Measurements from ENCODE around the gene PRR7.
A peak's percentile ranks its signal among the peaks of the same experiment; 100 is the strongest.
"Not testable (repeated sequence)": the region's sequence is repeated elsewhere in the genome, so short reads cannot be mapped to it uniquely, and the experiment has no call there.

PRR7 gene

GRCh38 chr5:177405805-177406204 is 40.8 kb upstream of the PRR7 start:
- peaks cover 31 to 36% of the 10 kb centered on the region in 2 donors for H3K4me1 ChIP-seq (ENCODE audit: control insufficient read depth in 1 of 2, insufficient read depth in 2 of 2, low read length in 2 of 2)
- H3K9me3 ChIP-seq (ENCODE audit: control insufficient read depth in 1 of 2, low read length in 2 of 2): no peaks in the 10 kb centered on the region
- no peak overlapping the region for H3K9ac ChIP-seq (ENCODE audit: low read depth in 1 of 2, low read length in 2 of 2)
- H3K36me3 ChIP-seq (ENCODE audit: control insufficient read depth in 1 of 2, insufficient read depth in 2 of 2, low read length in 2 of 2): no peaks in the 10 kb centered on the region
- peaks cover 5 to 6% of the 10 kb centered on the region in 2 donors for H3K27me3 ChIP-seq (ENCODE audit: control insufficient read depth in 1 of 2, insufficient read depth in 2 of 2, low read length in 2 of 2)
- H3K27ac ChIP-seq (ENCODE audit: low read depth, low read length): no peak overlapping the region
- no peak overlapping the region for H3K4me3 ChIP-seq (ENCODE audit: low read depth in 1 of 2, low read length in 2 of 2)

- H3K4me1 ChIP-seq (ENCODE audit: control insufficient read depth in 1 of 2, insufficient read depth in 2 of 2, low read length in 2 of 2): peaks cover 22% of the 10 kb centered on the region in 2 donors
- H3K9ac ChIP-seq (ENCODE audit: low read depth in 1 of 2, low read length in 2 of 2): no peak within 1 kb of the TSS
- H3K9me3 ChIP-seq (ENCODE audit: control insufficient read depth in 1 of 2, low read length in 2 of 2): no peaks in the 10 kb centered on the region
- H3K36me3 ChIP-seq (ENCODE audit: control insufficient read depth in 1 of 2, insufficient read depth in 2 of 2, low read length in 2 of 2): no peaks in the 10 kb centered on the region
- H3K27ac ChIP-seq (ENCODE audit: low read depth, low read length): no peak within 1 kb of the TSS
- no peak within 1 kb of the TSS for H3K4me3 ChIP-seq (ENCODE audit: low read depth in 1 of 2, low read length in 2 of 2)
- H3K27me3 ChIP-seq (ENCODE audit: control insufficient read depth in 1 of 2, insufficient read depth in 2 of 2, low read length in 2 of 2): no peaks in the 10 kb centered on the region
These were observed 37.4 kb upstream of the PRR7 start, which contains the start of gene F12 for GRCh38 chr5:177409043-177409801. Gene F12, minus strand, starts transcription at chr5:177409564. Its CDS starts 37 bp downstream, at chr5:177409527.

- Histone ChIP-seq H3K36me3 (ENCODE audit: control insufficient read depth in 1 of 2, insufficient read depth in 2 of 2, low read length in 2 of 2) (no peaks in the 10 kb centered on the region), H3K27me3 (ENCODE audit: control insufficient read depth in 1 of 2, insufficient read depth in 2 of 2, low read length in 2 of 2) (no peaks in the 10 kb centered on the region), H3K4me1 (ENCODE audit: control insufficient read depth in 1 of 2, insufficient read depth in 2 of 2, low read length in 2 of 2) (peaks cover 10 to 12% of the 10 kb centered on the region in 2 donors), H3K9ac (ENCODE audit: low read depth in 1 of 2, low read length in 2 of 2) (no peak overlapping the region), H3K9me3 (ENCODE audit: control insufficient read depth in 1 of 2, low read length in 2 of 2) (no peaks in the 10 kb centered on the region), H3K27ac (ENCODE audit: low read depth, low read length) (no peak overlapping the region), H3K4me3 (ENCODE audit: low read depth in 1 of 2, low read length in 2 of 2) (no peak overlapping the region)
These were observed 36.0 kb upstream of the PRR7 start for GRCh38 chr5:177410575-177410974.

GRCh38 chr5:177412603-177413233 is 33.9 kb upstream of the PRR7 start:
- Histone ChIP-seq H3K4me3 (ENCODE audit: low read depth in 1 of 2, low read length in 2 of 2) (peak overlapping the region; percentile 55 to 61), H3K4me1 (ENCODE audit: control insufficient read depth in 1 of 2, insufficient read depth in 2 of 2, low read length in 2 of 2) (peaks cover 15 to 17% of the 10 kb centered on the region in 2 donors), H3K36me3 (ENCODE audit: control insufficient read depth in 1 of 2, insufficient read depth in 2 of 2, low read length in 2 of 2) (no peaks in the 10 kb centered on the region), H3K27ac (ENCODE audit: low read depth, low read length) (peak overlapping the region; percentile 24), H3K9me3 (ENCODE audit: control insufficient read depth in 1 of 2, low read length in 2 of 2) (no peaks in the 10 kb centered on the region), H3K9ac (ENCODE audit: low read depth in 1 of 2, low read length in 2 of 2) (peak overlapping the region; percentile 10 to 48), H3K27me3 (ENCODE audit: control insufficient read depth in 1 of 2, insufficient read depth in 2 of 2, low read length in 2 of 2) (no peaks in the 10 kb centered on the region)

GRCh38 chr5:177414481-177414880 is 32.1 kb upstream of the PRR7 start:
- H3K4me1 ChIP-seq (ENCODE audit: control insufficient read depth in 1 of 2, insufficient read depth in 2 of 2, low read length in 2 of 2): peaks cover 15 to 17% of the 10 kb centered on the region in 2 donors
- H3K9ac ChIP-seq (ENCODE audit: low read depth in 1 of 2, low read length in 2 of 2): no peak overlapping the region
- H3K27ac ChIP-seq (ENCODE audit: low read depth, low read length): no peak overlapping the region
- H3K27me3 ChIP-seq (ENCODE audit: control insufficient read depth in 1 of 2, insufficient read depth in 2 of 2, low read length in 2 of 2): no peaks in the 10 kb centered on the region
- H3K4me3 ChIP-seq (ENCODE audit: low read depth in 1 of 2, low read length in 2 of 2): no peak overlapping the region
- H3K36me3 ChIP-seq (ENCODE audit: control insufficient read depth in 1 of 2, insufficient read depth in 2 of 2, low read length in 2 of 2): no peaks in the 10 kb centered on the region
- no peaks in the 10 kb centered on the region for H3K9me3 ChIP-seq (ENCODE audit: control insufficient read depth in 1 of 2, low read length in 2 of 2)

- H3K36me3 ChIP-seq (ENCODE audit: control insufficient read depth in 1 of 2, insufficient read depth in 2 of 2, low read length in 2 of 2); H3K9ac ChIP-seq (ENCODE audit: low read depth in 1 of 2, low read length in 2 of 2); H3K27ac ChIP-seq (ENCODE audit: low read depth, low read length): not testable (repeated sequence)
These were observed 29.5 kb upstream of the PRR7 start for GRCh38 chr5:177417081-177417480.

GRCh38 chr5:177419046-177419445 is 27.6 kb upstream of the PRR7 start:
- Histone ChIP-seq H3K36me3 (ENCODE audit: control insufficient read depth in 1 of 2, insufficient read depth in 2 of 2, low read length in 2 of 2) (no peaks in the 10 kb centered on the region), H3K9ac (ENCODE audit: low read depth in 1 of 2, low read length in 2 of 2) (no peak overlapping the region), H3K4me3 (ENCODE audit: low read depth in 1 of 2, low read length in 2 of 2) (no peak overlapping the region), H3K9me3 (ENCODE audit: control insufficient read depth in 1 of 2, low read length in 2 of 2) (no peaks in the 10 kb centered on the region), H3K27ac (ENCODE audit: low read depth, low read length) (no peak overlapping the region), H3K27me3 (ENCODE audit: control insufficient read depth in 1 of 2, insufficient read depth in 2 of 2, low read length in 2 of 2) (no peaks in the 10 kb centered on the region), H3K4me1 (ENCODE audit: control insufficient read depth in 1 of 2, insufficient read depth in 2 of 2, low read length in 2 of 2) (peaks cover 8 to 13% of the 10 kb centered on the region in 2 donors)

More at GRCh38 chr5:177417081-177417480, 29.5 kb upstream of the PRR7 start:
- H3K9me3 ChIP-seq (ENCODE audit: control insufficient read depth in 1 of 2, low read length in 2 of 2); H3K27me3 ChIP-seq (ENCODE audit: control insufficient read depth in 1 of 2, insufficient read depth in 2 of 2, low read length in 2 of 2); H3K4me3 ChIP-seq (ENCODE audit: low read depth in 1 of 2, low read length in 2 of 2): not testable (repeated sequence)
- peaks cover 15 to 18% of the 10 kb centered on the region in 2 donors for H3K4me1 ChIP-seq (ENCODE audit: control insufficient read depth in 1 of 2, insufficient read depth in 2 of 2, low read length in 2 of 2)

GRCh38 chr5:177420472-177420871 is 26.1 kb upstream of the PRR7 start:
- peaks cover 12 to 18% of the 10 kb centered on the region in 2 donors for H3K4me1 ChIP-seq (ENCODE audit: control insufficient read depth in 1 of 2, insufficient read depth in 2 of 2, low read length in 2 of 2)
- not testable (repeated sequence) for H3K4me3 ChIP-seq (ENCODE audit: low read depth in 1 of 2, low read length in 2 of 2); H3K9me3 ChIP-seq (ENCODE audit: control insufficient read depth in 1 of 2, low read length in 2 of 2); H3K27ac ChIP-seq (ENCODE audit: low read depth, low read length); H3K36me3 ChIP-seq (ENCODE audit: control insufficient read depth in 1 of 2, insufficient read depth in 2 of 2, low read length in 2 of 2); H3K9ac ChIP-seq (ENCODE audit: low read depth in 1 of 2, low read length in 2 of 2); H3K27me3 ChIP-seq (ENCODE audit: control insufficient read depth in 1 of 2, insufficient read depth in 2 of 2, low read length in 2 of 2)

GRCh38 chr5:177421062-177421798 is 25.4 kb upstream of the PRR7 start:
- H3K27ac ChIP-seq (ENCODE audit: low read depth, low read length): no peak overlapping the region
- H3K4me1 ChIP-seq (ENCODE audit: control insufficient read depth in 1 of 2, insufficient read depth in 2 of 2, low read length in 2 of 2): peaks cover 12 to 18% of the 10 kb centered on the region in 2 donors
- no peaks in the 10 kb centered on the region for H3K9me3 ChIP-seq (ENCODE audit: control insufficient read depth in 1 of 2, low read length in 2 of 2)
- no peak overlapping the region for H3K4me3 ChIP-seq (ENCODE audit: low read depth in 1 of 2, low read length in 2 of 2)
- no peaks in the 10 kb centered on the region for H3K27me3 ChIP-seq (ENCODE audit: control insufficient read depth in 1 of 2, insufficient read depth in 2 of 2, low read length in 2 of 2)
- H3K9ac ChIP-seq (ENCODE audit: low read depth in 1 of 2, low read length in 2 of 2): no peak overlapping the region
- H3K36me3 ChIP-seq (ENCODE audit: control insufficient read depth in 1 of 2, insufficient read depth in 2 of 2, low read length in 2 of 2): no peaks in the 10 kb centered on the region

- Histone ChIP-seq H3K4me3 (ENCODE audit: low read depth in 1 of 2, low read length in 2 of 2) (no peak overlapping the region), H3K9ac (ENCODE audit: low read depth in 1 of 2, low read length in 2 of 2) (no peak overlapping the region), H3K27ac (ENCODE audit: low read depth, low read length) (no peak overlapping the region), H3K4me1 (ENCODE audit: control insufficient read depth in 1 of 2, insufficient read depth in 2 of 2, low read length in 2 of 2) (peaks cover 24 to 26% of the 10 kb centered on the region in 2 donors), H3K27me3 (ENCODE audit: control insufficient read depth in 1 of 2, insufficient read depth in 2 of 2, low read length in 2 of 2) (no peaks in the 10 kb centered on the region), H3K36me3 (ENCODE audit: control insufficient read depth in 1 of 2, insufficient read depth in 2 of 2, low read length in 2 of 2) (no peaks in the 10 kb centered on the region), H3K9me3 (ENCODE audit: control insufficient read depth in 1 of 2, low read length in 2 of 2) (no peaks in the 10 kb centered on the region)
These were observed 22.9 kb upstream of the PRR7 start for GRCh38 chr5:177423671-177424070.

All from duodenal mucosa (tissue), 2 donors.